Measurements from ENCODE around the gene LRMDA. TPM values are rescaled to one million over a fixed set of nuclear protein-coding genes. Genes with fewer than 3 reads are reported as not detected.
"Not testable (repeated sequence)": the region's sequence is repeated elsewhere in the genome, so short reads cannot be mapped to it uniquely, and the experiment has no call there.

LRMDA gene
- total RNA-seq, 4 donors from 2014 or later: 7.3 to 20.1 (median 8.4) TPM

DNA sequence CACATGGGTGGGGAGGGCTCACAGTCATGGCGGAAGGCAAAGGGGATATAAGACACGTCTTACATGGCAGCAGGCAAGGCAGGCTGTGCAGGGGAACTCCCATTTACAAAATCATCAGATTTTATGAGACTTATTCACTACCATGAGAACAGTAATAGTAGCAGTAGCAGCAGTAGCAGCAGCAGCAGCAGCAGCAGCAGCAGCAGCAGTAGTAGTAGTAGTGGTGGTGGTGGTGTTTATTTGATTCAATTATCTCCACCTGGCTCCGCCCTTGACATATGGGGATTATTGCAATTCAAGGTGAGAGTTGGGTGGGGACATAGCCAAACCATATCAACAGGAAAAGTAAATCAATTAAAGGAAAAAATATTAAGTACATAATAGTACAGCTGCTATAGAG lies 184.7 kb downstream of the LRMDA start:
- Histone ChIP-seq H3K4me3 (no peak overlapping the region), H3K36me3 (no peaks in the 10 kb centered on the region), H3K27me3 (no peaks in the 10 kb centered on the region), H3K27ac (no peak overlapping the region), H3K9me3 (no peaks in the 10 kb centered on the region), H3K4me1 (peaks cover 0 to 47% (median 4%) of the 10 kb centered on the region in 3 donors)
- no peak for TF ChIP-seq POLR2AphosphoS5 (IDR thresholded peaks at IDR 0.05)
- TF ChIP-seq EP300 (IDR thresholded peaks at IDR 0.05): no peak
- TF ChIP-seq POLR2A (IDR thresholded peaks at IDR 0.05): no peak
- TF ChIP-seq, protein P1, sequence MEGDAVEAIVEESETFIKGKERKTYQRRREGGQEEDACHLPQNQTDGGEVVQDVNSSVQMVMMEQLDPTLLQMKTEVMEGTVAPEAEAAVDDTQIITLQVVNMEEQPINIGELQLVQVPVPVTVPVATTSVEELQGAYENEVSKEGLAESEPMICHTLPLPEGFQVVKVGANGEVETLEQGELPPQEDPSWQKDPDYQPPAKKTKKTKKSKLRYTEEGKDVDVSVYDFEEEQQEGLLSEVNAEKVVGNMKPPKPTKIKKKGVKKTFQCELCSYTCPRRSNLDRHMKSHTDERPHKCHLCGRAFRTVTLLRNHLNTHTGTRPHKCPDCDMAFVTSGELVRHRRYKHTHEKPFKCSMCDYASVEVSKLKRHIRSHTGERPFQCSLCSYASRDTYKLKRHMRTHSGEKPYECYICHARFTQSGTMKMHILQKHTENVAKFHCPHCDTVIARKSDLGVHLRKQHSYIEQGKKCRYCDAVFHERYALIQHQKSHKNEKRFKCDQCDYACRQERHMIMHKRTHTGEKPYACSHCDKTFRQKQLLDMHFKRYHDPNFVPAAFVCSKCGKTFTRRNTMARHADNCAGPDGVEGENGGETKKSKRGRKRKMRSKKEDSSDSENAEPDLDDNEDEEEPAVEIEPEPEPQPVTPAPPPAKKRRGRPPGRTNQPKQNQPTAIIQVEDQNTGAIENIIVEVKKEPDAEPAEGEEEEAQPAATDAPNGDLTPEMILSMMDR (IDR thresholded peaks at IDR 0.05): no peak
- 85 to 88% methylated on average over 2 to 3 of the region's 3 CpGs for WGBS, 2 donors (ENCODE audit: low coverage in 1 of 2)
- no peak for ATAC-seq

DNA sequence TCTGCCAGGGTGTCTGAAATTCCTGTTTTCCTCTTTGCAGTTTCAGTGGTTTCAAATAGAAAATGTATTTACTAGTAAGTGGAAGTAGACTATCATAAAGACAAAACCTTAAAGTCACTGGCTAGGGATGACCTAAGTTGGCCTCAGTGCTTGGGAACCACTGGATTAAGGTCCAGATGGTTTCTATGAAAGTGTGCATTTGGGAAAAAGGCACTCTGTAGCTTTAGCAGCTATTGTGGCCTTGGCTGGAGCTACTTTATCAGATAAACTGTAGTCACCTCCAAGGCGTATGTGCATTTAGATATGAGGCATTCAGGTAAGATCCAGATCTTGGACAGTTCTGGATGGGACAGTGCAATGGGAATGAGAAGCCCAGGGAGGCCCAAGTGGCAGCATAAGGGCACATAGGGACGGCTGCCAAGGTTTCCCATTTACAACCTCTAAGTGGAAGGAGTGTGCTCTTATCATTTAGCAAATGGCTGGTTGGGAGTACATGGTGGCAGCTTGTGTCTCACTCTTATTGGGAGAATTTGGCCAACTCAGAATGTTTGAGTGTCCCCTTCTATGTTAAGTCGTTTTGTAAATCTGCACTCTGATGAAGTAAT lies 185.6 kb downstream of the LRMDA start:
- no peak overlapping the region for H3K4me3 ChIP-seq
- H3K9me3 ChIP-seq: no peaks in the 10 kb centered on the region
- TF ChIP-seq, protein P1 (IDR thresholded peaks at IDR 0.05): no peak
- no peak for TF ChIP-seq POLR2A (IDR thresholded peaks at IDR 0.05)
- no peak for TF ChIP-seq EP300 (IDR thresholded peaks at IDR 0.05)
- no peak for TF ChIP-seq POLR2AphosphoS5 (IDR thresholded peaks at IDR 0.05)
- no peak for ATAC-seq
- H3K27ac ChIP-seq: peak overlapping the region in 3 of 4 donors; percentile 55 to 62 (median 62)
- peaks cover 0 to 48% (median 4%) of the 10 kb centered on the region in 3 donors for H3K4me1 ChIP-seq
- no peaks in the 10 kb centered on the region for H3K27me3 ChIP-seq
- WGBS, 2 donors (ENCODE audit: low coverage in 1 of 2): 60 to 66% methylated on average over 2 of the region's 3 CpGs
- H3K36me3 ChIP-seq: no peaks in the 10 kb centered on the region

DNA sequence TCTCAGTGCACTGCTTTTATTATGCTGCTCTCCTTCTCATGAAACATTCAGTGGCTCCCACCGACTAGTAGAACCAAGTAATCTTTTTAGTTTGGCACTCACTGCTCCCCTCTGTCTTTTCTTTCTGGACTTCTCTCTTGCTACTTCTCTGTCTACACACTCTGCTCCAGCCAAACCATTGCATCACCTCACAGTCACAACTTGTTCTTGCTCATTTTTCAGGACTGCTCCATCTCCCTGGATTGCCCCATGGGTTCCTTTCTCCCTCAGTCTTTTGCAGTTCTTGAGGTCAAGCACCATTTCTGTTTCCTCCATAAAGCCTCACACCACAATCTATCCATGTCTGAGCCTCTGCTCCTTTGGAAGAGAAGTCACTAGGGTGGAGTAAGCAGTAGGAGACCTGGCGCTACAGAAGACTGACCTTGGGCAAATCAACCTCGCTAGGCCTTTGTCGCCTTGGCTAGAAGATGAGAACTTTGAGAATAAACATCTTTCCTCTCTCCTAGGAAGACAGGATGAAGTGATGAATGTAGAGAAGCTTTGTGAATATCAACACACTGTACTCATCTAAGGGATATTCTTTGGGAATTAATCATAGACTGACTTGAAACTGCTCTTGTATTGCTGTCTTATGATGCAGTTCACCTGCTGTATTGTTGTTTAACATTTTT lies 186.2 kb downstream of the LRMDA start:
- 20 to 61% methylated on average over 4 of the region's 4 CpGs for WGBS, 2 donors (ENCODE audit: low coverage in 1 of 2)
- Histone ChIP-seq H3K4me1 (peaks cover 0 to 47% (median 4%) of the 10 kb centered on the region in 3 donors), H3K27ac (peak overlapping the region; percentile 25 to 62 (median 58)), H3K36me3 (no peaks in the 10 kb centered on the region), H3K27me3 (no peaks in the 10 kb centered on the region), H3K4me3 (no peak overlapping the region), H3K9me3 (no peaks in the 10 kb centered on the region)
- TF ChIP-seq POLR2AphosphoS5 (IDR thresholded peaks at IDR 0.05) (peak; percentile 72), EP300 (IDR thresholded peaks at IDR 0.05) (no peak), POLR2A (IDR thresholded peaks at IDR 0.05) (no peak)
- TF ChIP-seq, protein P1 (IDR thresholded peaks at IDR 0.05): peak in 1 of 4 experiments; percentile 13
- peak; percentile 91 for ATAC-seq

DNA sequence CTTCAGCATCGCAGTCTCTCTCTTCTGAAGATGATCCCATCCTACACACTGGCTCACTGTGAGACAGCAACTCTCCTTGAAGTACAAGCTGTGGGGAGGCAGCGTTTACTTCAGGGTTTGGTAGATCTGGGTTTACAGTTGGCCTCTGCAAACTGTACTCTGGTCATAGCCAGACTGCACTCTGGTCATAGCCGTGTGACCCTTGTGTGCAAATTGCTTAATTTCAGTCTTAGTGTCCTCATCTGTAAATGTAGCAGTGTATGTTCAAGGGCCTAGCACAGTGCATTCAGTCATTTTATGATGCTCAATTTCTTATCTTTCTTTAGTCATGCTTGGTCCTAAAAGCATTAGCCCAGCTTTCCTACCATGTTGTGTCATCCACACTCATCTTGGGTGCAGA lies 188.2 kb downstream of the LRMDA start:
- no peak for ATAC-seq
- WGBS, 2 donors (ENCODE audit: low coverage in 1 of 2): 100% methylated on average over 1 of the region's 3 CpGs; no CpG with 5 or more reads in 1 of the 2 donors
- H3K27me3 ChIP-seq: no peaks in the 10 kb centered on the region
- H3K4me3 ChIP-seq: no peak overlapping the region
- peaks cover 0 to 35% (median 0%) of the 10 kb centered on the region in 3 donors for H3K4me1 ChIP-seq
- TF ChIP-seq POLR2AphosphoS5 (IDR thresholded peaks at IDR 0.05) (no peak), POLR2A (IDR thresholded peaks at IDR 0.05) (no peak), EP300 (IDR thresholded peaks at IDR 0.05) (no peak)
- TF ChIP-seq, protein P1 (IDR thresholded peaks at IDR 0.05): no peak
- H3K9me3 ChIP-seq: no peaks in the 10 kb centered on the region
- no peaks in the 10 kb centered on the region for H3K36me3 ChIP-seq
- H3K27ac ChIP-seq: no peak overlapping the region

DNA sequence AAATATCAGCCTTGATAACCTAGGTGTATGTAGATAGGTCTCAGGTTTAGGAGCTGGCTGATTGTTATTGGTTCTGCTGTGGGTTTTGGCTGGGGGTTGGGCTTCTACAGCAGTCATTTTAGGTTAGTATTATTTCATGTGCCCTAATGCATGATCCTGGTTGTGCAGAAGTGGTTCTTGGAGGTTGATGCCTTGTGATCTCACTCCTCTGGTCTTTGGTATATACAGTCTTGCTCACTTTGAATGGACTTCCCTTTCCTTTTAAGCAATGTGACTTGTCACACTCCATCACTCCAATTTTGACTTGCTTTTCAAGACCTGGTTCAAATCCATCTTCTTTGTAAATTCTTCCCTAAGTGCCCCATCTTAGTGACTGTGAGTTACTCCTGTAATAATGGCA lies 188.9 kb downstream of the LRMDA start:
- Histone ChIP-seq H3K27me3 (no peaks in the 10 kb centered on the region), H3K36me3 (no peaks in the 10 kb centered on the region), H3K4me1 (peaks cover 0 to 39% (median 0%) of the 10 kb centered on the region in 3 donors), H3K9me3 (no peaks in the 10 kb centered on the region), H3K27ac (no peak overlapping the region), H3K4me3 (no peak overlapping the region)
- no peak for ATAC-seq
- no peak for TF ChIP-seq EP300 (IDR thresholded peaks at IDR 0.05)
- TF ChIP-seq, protein P1 (IDR thresholded peaks at IDR 0.05): no peak
- no peak for TF ChIP-seq POLR2AphosphoS5 (IDR thresholded peaks at IDR 0.05)
- TF ChIP-seq POLR2A (IDR thresholded peaks at IDR 0.05): no peak

DNA sequence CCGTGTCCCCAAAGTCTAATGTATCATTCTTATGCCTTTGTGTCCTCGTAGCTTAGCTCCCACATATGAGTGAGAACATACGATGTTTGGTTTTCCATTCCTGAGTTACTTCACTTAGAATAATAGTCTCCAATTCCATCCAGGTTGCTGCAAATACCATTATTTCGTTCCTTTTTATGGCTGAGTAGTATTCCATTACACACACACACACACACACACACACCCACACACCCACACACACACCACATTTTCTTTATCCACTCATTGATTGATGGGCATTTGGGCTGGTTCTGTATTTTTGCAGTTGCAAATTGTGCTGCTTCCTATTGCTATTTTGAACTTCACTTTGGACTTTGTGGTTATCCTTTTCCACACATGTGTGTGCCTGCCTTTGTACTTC lies 189.6 kb downstream of the LRMDA start:
- H3K4me1 ChIP-seq: peaks cover 0 to 40% (median 0%) of the 10 kb centered on the region in 3 donors
- H3K27ac ChIP-seq, H3K36me3 ChIP-seq, H3K27me3 ChIP-seq, ATAC-seq, H3K9me3 ChIP-seq, H3K4me3 ChIP-seq: not testable (repeated sequence)
- 94 to 95% methylated on average over 4 of the region's 4 CpGs for WGBS, 2 donors (ENCODE audit: low coverage in 1 of 2)
